H9 (cell line): ENCODE results near the gene CHL1. TPM values are rescaled to one million over a fixed set of nuclear protein-coding genes. Genes with fewer than 3 reads are reported as not detected.

Source experiments
- DNase-seq: peaks from one replicate; pipeline ENCODE4 v3.0.0-alpha.2; 2017
- H2AFZ ChIP-seq: one replicate; pipeline ENCODE4 v1.6.1; 2013; ENCODE audit warnings: mild to moderate bottlenecking, low read length, control low read depth, moderate library complexity
- H2AK5ac ChIP-seq: 2 replicates; pipeline ENCODE4 v1.6.1; 2013; ENCODE audit warnings: low read length, control low read depth, mixed read lengths; ENCODE audit not compliant: insufficient read length
- H2BK120ac ChIP-seq: one replicate; pipeline ENCODE4 v1.6.1; 2013; ENCODE audit warnings: low read depth, mild to moderate bottlenecking, low read length, control low read depth, inconsistent platforms; ENCODE audit not compliant: poor library complexity, severe bottlenecking
- H2BK12ac ChIP-seq: 2 replicates; pipeline ENCODE4 v1.6.1; 2013; ENCODE audit warnings: low read length, control low read depth, mixed read lengths, low read depth; ENCODE audit not compliant: insufficient read length
- H2BK15ac ChIP-seq: 2 replicates; pipeline ENCODE4 v1.6.1; 2013; ENCODE audit warnings: low read depth, low read length, control low read depth
- H2BK20ac ChIP-seq: one replicate; pipeline ENCODE4 v1.6.1; 2013; ENCODE audit warnings: low read depth, mild to moderate bottlenecking, low read length, control low read depth, inconsistent platforms; ENCODE audit not compliant: poor library complexity, severe bottlenecking
- H2BK5ac ChIP-seq: 2 replicates; pipeline ENCODE4 v1.6.1; 2013; ENCODE audit warnings: low read length, control low read depth, mixed read lengths; ENCODE audit not compliant: insufficient read length
- H3K14ac ChIP-seq: 2 replicates; pipeline ENCODE4 v1.6.1; 2013; ENCODE audit warnings: low read length, control low read depth; ENCODE audit not compliant: insufficient read depth
- H3K18ac ChIP-seq: 2 replicates; pipeline ENCODE4 v1.6.1; 2013; ENCODE audit warnings: low read depth, mild to moderate bottlenecking, mixed read lengths, low read length, control low read depth; ENCODE audit not compliant: insufficient read length
- H3K23ac ChIP-seq: 2 replicates; pipeline ENCODE4 v1.6.1; 2013; ENCODE audit warnings: low read length, control low read depth, mixed read lengths, low read depth; ENCODE audit not compliant: insufficient read length
- H3K23me2 ChIP-seq: 2 replicates; pipeline ENCODE4 v1.6.1; 2013; ENCODE audit warnings: low read depth, mild to moderate bottlenecking, mixed read lengths, low read length, control low read depth; ENCODE audit not compliant: insufficient read length, poor library complexity, severe bottlenecking
- H3K27ac ChIP-seq: 2 replicates; pipeline ENCODE4 v1.5.1; 2013; ENCODE audit warnings: low read length, control low read depth, mixed read lengths, low read depth; ENCODE audit not compliant: insufficient read length
- H3K27me3 ChIP-seq: 2 replicates; pipeline ENCODE4 v1.6.1; 2013; ENCODE audit warnings: low read length, control low read depth, inconsistent platforms; ENCODE audit not compliant: insufficient read depth
- H3K4ac ChIP-seq: 2 replicates; pipeline ENCODE4 v1.6.1; 2013; ENCODE audit warnings: low read depth, mild to moderate bottlenecking, control low read depth, inconsistent platforms, low read length, moderate library complexity
- H3K4me1 ChIP-seq: 2 replicates; pipeline ENCODE4 v1.6.1; 2013; ENCODE audit warnings: low read length, control low read depth, inconsistent platforms; ENCODE audit not compliant: insufficient read depth
- H3K4me2 ChIP-seq: 2 replicates; pipeline ENCODE4 v1.6.1; 2013; ENCODE audit warnings: low read length, control low read depth, mixed read lengths; ENCODE audit not compliant: insufficient read length, insufficient read depth
- H3K56ac ChIP-seq: 2 replicates; pipeline ENCODE4 v1.6.1; 2013; ENCODE audit warnings: low read depth, mild to moderate bottlenecking, mixed read lengths, low read length, control low read depth; ENCODE audit not compliant: insufficient read length
- H3K79me1 ChIP-seq: 2 replicates; pipeline ENCODE4 v1.6.1; 2013; ENCODE audit warnings: low read depth, mild to moderate bottlenecking, moderate library complexity, low read length, control low read depth, inconsistent platforms; ENCODE audit not compliant: insufficient read depth, poor library complexity, severe bottlenecking
- H3K79me2 ChIP-seq: 2 replicates; pipeline ENCODE4 v1.6.1; 2013; ENCODE audit warnings: low read length, control low read depth, inconsistent platforms; ENCODE audit not compliant: insufficient read depth
- H3K9ac ChIP-seq: 2 replicates; pipeline ENCODE4 v1.6.1; 2013; ENCODE audit warnings: low read length, control low read depth, mixed read lengths; ENCODE audit not compliant: insufficient read length; ENCODE audit errors: extremely low read depth
- H3K9me3 ChIP-seq: one replicate; pipeline ENCODE4 v1.6.1; 2013; ENCODE audit warnings: low read depth, low read length, inconsistent platforms; ENCODE audit not compliant: control insufficient read depth
- H3T11ph ChIP-seq: one replicate; pipeline ENCODE4 v1.6.1; 2013; ENCODE audit warnings: mild to moderate bottlenecking, low read length, control low read depth, inconsistent platforms
- H4K20me1 ChIP-seq: one replicate; pipeline ENCODE4 v1.6.1; 2013; ENCODE audit not compliant: control insufficient read depth, insufficient read length, insufficient read depth
- H4K5ac ChIP-seq: 2 replicates; pipeline ENCODE4 v1.6.1; 2013; ENCODE audit warnings: low read depth, mild to moderate bottlenecking, mixed read lengths, low read length, control low read depth; ENCODE audit not compliant: insufficient read length
- H4K8ac ChIP-seq: replicated peaks from 2 replicates; pipeline ENCODE4 v1.6.1; 2013; ENCODE audit warnings: low read length, control low read depth, mixed read lengths, low read depth; ENCODE audit not compliant: insufficient read length
- H4K91ac ChIP-seq: 2 replicates; pipeline ENCODE4 v1.6.1; 2013; ENCODE audit warnings: low read depth, mild to moderate bottlenecking, moderate library complexity, mixed read lengths, low read length, control low read depth; ENCODE audit not compliant: insufficient read length
- H3K27ac Mint-ChIP-seq, 3 experiments: 2 replicates in 2 of 3; 3 replicates in 1 of 3; pipeline ENCODE4 v1.8.0; 2020 to 2021; ENCODE audit warnings: mixed read lengths in 3 of 3, mild to moderate bottlenecking in 1 of 3, moderate library complexity in 1 of 3
- H3K27me3 Mint-ChIP-seq: 2 replicates; pipeline ENCODE4 v1.8.0; 2021; ENCODE audit warnings: low read depth, mild to moderate bottlenecking, moderate library complexity, mixed read lengths
- H3K36me3 Mint-ChIP-seq, 3 experiments: 2 replicates in 2 of 3; 3 replicates in 1 of 3; pipeline ENCODE4 v1.8.0; 2020 to 2021; ENCODE audit warnings: low read depth in 3 of 3, mixed read lengths in 3 of 3; ENCODE audit not compliant: insufficient read depth in 1 of 3
- H3K4me1 Mint-ChIP-seq, 2 experiments: 2 replicates each; pipeline ENCODE4 v1.8.0; 2020; ENCODE audit warnings: mixed read lengths in 2 of 2
- H3K4me3 Mint-ChIP-seq, 2 experiments: 2 replicates in 1 of 2; 3 replicates in 1 of 2; pipeline ENCODE4 v1.8.0; 2020 to 2021; ENCODE audit warnings: mild to moderate bottlenecking in 2 of 2, mixed read lengths in 2 of 2, moderate library complexity in 1 of 2
- H3K9me3 Mint-ChIP-seq, 2 experiments: 2 replicates in 1 of 2; 3 replicates in 1 of 2; pipeline ENCODE4 v1.8.0; 2020; ENCODE audit warnings: mild to moderate bottlenecking in 2 of 2, mixed read lengths in 2 of 2, moderate library complexity in 1 of 2
- CTCF ChIP-seq: fragments of 200-600 bp; sonication (generic); conservative IDR thresholded peaks from 3 replicates; pipeline ENCODE4 v1.8.0; 2021; ENCODE audit warnings: antibody characterized with exemption, mild to moderate bottlenecking
- WGBS: extraction: QIAGEN DNeasy Blood & Tissue Kit; methylation state at CpG from one replicate; pipeline ENCODE4 v1.1.7; 2013; ENCODE audit warnings: missing lambda C conversion rate, low lambda C conversion rate, mixed read lengths; ENCODE audit not compliant: insufficient read length; ENCODE audit errors: extremely low coverage; 5-methylcytosine and 5-hydroxymethylcytosine counted together
- total RNA-seq: library from RNA; stranded (reverse); gene quantifications from 2 replicates; pipeline ENCODE4 v1.2.1, GENCODE V29; 2021

The CHL1 gene
- total RNA-seq, 1 experiment from 2014 or later = not detected

- Mint-ChIP-seq H3K27me3 (peaks cover 4% of the 10 kb centered on the region; the same call in 1 of the 2 replicates), H3K36me3 (no peaks in the 10 kb centered on the region; a peak in 1 of 7 replicates), H3K9me3 (no peaks in the 10 kb centered on the region), H3K4me1 (no peaks in the 10 kb centered on the region), H3K4me3 (no peak overlapping the region), H3K27ac (peak overlapping the region in 1 of 3 experiments; percentile 62; a peak in 1 of 7 replicates)
- Histone ChIP-seq H4K5ac (no peak overlapping the region), H2BK5ac (no peak overlapping the region), H3K79me2 (no peaks in the 10 kb centered on the region), H4K91ac (no peak overlapping the region), H3T11ph (no peak overlapping the region), H2BK20ac (no peak overlapping the region), H4K8ac (no peak overlapping the region), H3K18ac (no peak overlapping the region), H2AK5ac (no peak overlapping the region), H2BK15ac (no peak overlapping the region), H3K56ac (no peak overlapping the region), H3K4ac (no peak overlapping the region), H3K27ac (no peak overlapping the region), H3K4me1 (no peaks in the 10 kb centered on the region), H3K23me2 (no peaks in the 10 kb centered on the region), H2BK120ac (no peak overlapping the region), H3K79me1 (no peaks in the 10 kb centered on the region), H3K23ac (no peak overlapping the region), H3K27me3 (no peaks in the 10 kb centered on the region), H3K4me2 (no peak overlapping the region), H2BK12ac (no peak overlapping the region), H2AFZ (no peak overlapping the region), H4K20me1 (no peaks in the 10 kb centered on the region), H3K9me3 (no peaks in the 10 kb centered on the region), H3K14ac (no peak overlapping the region), H3K9ac (no peak overlapping the region)
- no CpG with 5 or more reads among the region's 8 CpGs for whole genome bisulfite sequencing
- DNase-seq = no peak
- TF ChIP-seq CTCF = no peak
These were observed 159.1 kb downstream of the CHL1 start for GRCh38 chr3:355622-356021.
